Epithelial cell of proximal tubule (primary cell): ENCODE results near the gene BCAM. TPM values are rescaled to one million over a fixed set of nuclear protein-coding genes. Genes with fewer than 3 reads are reported as not detected.

Experiments
- DNase-seq: peaks from one replicate; pipeline ENCODE4 v3.0.0-alpha.2; 2011; ENCODE audit warnings: low read depth
- H3K4me3 ChIP-seq: 2 replicates; pipeline ENCODE4 v1.5.1; 2011; ENCODE audit warnings: low read depth, mild to moderate bottlenecking, low read length
- total RNA-seq: library from RNA; depleted of rRNA; stranded (reverse); fragments of >200 nt; gene quantifications from 2 replicates; pipeline ENCODE4 v1.2.3, GENCODE V29; 2015
- TF ChIP-seq, protein P1 (sequence below): conservative IDR thresholded peaks from 2 replicates; pipeline ENCODE4 v1.5.1; 2012; ENCODE audit warnings: low read depth, mild to moderate bottlenecking, low read length

BCAM gene
- total RNA-seq, 1 donor from 2014 or later, result 27.7 TPM

DNA sequence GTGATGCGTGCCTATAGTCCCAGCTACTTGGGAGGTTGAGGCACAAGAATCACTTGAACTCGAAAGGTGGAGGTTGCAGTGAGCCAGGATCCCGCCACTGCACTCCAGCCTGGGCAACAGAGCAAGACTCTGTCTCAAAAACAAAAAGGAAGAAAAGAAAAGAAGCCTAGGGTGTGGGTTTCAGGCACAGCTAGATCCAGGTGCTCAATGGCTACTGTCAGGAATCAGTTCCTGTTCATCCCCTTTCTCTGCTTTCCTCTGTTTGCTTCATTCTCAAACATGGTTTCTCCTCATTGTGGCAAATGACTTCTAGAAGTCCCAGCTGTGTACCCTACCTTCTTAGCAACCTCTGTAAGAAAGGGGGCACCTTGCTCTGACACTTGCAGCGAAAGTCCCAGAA, 25.4 kb upstream of the BCAM start:
- no peak overlapping the region for H3K4me3 ChIP-seq
- TF ChIP-seq, protein P1, sequence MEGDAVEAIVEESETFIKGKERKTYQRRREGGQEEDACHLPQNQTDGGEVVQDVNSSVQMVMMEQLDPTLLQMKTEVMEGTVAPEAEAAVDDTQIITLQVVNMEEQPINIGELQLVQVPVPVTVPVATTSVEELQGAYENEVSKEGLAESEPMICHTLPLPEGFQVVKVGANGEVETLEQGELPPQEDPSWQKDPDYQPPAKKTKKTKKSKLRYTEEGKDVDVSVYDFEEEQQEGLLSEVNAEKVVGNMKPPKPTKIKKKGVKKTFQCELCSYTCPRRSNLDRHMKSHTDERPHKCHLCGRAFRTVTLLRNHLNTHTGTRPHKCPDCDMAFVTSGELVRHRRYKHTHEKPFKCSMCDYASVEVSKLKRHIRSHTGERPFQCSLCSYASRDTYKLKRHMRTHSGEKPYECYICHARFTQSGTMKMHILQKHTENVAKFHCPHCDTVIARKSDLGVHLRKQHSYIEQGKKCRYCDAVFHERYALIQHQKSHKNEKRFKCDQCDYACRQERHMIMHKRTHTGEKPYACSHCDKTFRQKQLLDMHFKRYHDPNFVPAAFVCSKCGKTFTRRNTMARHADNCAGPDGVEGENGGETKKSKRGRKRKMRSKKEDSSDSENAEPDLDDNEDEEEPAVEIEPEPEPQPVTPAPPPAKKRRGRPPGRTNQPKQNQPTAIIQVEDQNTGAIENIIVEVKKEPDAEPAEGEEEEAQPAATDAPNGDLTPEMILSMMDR, result no peak
- DNase-seq, result no peak

DNA sequence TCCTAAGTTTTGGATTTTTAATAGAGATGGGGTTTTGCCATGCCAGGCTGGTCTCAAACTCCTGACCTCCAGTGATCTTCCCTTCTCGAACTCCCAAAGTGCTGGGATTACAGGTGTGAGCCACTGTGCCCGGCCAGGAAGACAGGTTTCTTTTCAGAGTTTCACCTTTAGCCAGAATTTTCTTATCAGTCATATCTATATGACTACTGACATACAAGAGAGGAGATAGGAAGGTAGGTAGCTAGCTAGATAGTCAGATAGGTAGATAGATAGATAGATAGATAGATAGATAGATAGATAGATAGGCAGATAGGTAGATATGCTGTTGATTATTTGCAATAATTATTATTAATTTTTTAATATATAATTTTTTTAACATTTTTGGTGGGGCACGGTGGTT, 23.6 kb upstream of the BCAM start:
- no peak overlapping the region for H3K4me3 ChIP-seq
- TF ChIP-seq, protein P1, result no peak
- DNase-seq, result no peak

GRCh38 chr19:44785993-44786392, 22.9 kb upstream of the BCAM start:
- H3K4me3 ChIP-seq, result no peak overlapping the region
- no peak for DNase-seq
- TF ChIP-seq, protein P1, result no peak

- DNase-seq, result no peak
- TF ChIP-seq, protein P1, result no peak
- H3K4me3 ChIP-seq, result no peak overlapping the region
These were observed 19.9 kb upstream of the BCAM start for GRCh38 chr19:44788971-44789370.

DNA sequence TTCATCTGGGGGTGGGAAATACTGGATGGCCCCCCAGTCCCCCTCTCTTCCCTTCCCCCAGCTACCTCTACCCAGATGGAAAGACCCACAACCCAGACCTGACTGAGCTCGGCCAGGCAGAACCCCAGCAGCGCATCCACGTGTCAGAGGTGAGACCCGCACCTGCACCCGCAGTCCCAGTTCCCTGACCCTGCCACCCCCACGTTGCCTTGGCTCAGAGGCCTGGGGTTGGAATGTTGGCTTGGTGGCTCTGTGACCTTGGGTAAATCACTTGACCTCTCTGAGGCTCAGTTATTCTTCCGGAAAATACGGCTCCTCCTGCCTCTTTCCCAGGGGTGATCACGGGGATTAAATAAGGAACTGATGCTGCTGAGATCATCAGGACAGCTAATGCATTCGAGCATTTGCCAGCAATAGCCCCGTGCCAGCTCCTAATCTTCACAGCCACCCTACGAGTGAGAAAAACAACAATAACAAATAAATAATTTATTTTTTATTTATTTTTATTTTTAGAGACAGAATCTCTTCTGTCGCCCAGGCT, 18.9 kb upstream of the BCAM start:
- no peak overlapping the region for H3K4me3 ChIP-seq
- TF ChIP-seq, protein P1, result no peak

GRCh38 chr19:44792281-44792680, 16.6 kb upstream of the BCAM start:
- no peak for DNase-seq
- TF ChIP-seq, protein P1, result no peak
- H3K4me3 ChIP-seq, result no peak overlapping the region

More for the DNA sequence above, 18.9 kb upstream of the BCAM start:
- no peak for DNase-seq

DNA sequence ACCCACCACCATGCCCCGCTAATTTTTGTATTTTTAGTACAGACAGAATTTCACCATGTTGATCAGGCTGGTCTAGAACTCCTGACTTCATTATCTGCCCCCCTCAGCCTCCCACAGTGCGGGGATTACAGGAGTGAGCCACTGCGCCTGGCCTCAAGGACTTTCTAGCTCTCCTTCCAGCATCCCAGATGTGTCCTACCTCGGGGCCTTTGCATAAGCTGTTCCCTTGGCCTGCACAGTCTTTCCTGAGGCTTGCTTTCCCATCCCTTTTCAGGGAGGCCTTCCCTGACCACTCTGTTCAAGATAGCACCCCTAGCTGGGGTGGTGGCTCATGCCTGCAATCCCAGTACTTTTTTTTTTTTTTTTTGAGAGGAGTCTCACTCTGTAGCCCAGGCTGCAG, 14.3 kb upstream of the BCAM start:
- TF ChIP-seq, protein P1, result no peak
- no peak overlapping the region for H3K4me3 ChIP-seq
- no peak for DNase-seq
